ENCODE measurements around the gene ATXN7L2.
"Not testable (repeated sequence)": the region's sequence is repeated elsewhere in the genome, so short reads cannot be mapped to it uniquely, and the experiment has no call there.

Gene ATXN7L2, protein sequence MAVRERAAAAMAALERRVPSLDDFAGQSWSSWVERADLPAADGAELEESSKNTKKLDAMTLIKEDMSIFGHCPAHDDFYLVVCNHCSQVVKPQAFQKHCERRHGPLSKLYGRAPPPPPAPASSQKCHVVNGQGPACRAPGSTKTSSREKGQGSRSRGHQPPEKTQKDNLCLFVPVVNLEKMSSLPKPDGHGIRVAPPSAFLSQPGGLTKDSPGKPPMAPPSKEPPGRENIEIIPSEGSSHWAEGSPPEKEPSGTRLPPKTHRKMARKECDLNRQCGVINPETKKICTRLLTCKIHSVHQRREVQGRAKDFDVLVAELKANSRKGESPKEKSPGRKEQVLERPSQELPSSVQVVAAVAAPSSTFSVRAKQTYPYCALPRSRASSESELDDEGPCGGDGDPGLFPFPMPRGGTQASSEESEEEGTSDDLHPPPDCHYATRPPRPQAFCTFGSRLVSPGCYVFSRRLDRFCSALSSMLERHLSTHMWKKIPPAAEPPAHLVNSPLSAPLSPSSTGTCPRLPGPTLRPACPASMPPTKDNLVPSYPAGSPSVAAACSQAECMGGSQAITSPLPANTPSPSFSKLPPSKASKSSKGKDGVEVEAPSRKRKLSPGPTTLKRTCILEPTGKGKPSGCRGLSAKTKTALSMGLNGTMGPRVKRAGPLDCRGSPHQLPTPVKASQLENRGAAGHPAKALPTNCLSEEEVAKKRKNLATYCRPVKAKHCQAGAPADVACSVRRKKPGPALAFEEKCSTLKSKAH

DNA sequence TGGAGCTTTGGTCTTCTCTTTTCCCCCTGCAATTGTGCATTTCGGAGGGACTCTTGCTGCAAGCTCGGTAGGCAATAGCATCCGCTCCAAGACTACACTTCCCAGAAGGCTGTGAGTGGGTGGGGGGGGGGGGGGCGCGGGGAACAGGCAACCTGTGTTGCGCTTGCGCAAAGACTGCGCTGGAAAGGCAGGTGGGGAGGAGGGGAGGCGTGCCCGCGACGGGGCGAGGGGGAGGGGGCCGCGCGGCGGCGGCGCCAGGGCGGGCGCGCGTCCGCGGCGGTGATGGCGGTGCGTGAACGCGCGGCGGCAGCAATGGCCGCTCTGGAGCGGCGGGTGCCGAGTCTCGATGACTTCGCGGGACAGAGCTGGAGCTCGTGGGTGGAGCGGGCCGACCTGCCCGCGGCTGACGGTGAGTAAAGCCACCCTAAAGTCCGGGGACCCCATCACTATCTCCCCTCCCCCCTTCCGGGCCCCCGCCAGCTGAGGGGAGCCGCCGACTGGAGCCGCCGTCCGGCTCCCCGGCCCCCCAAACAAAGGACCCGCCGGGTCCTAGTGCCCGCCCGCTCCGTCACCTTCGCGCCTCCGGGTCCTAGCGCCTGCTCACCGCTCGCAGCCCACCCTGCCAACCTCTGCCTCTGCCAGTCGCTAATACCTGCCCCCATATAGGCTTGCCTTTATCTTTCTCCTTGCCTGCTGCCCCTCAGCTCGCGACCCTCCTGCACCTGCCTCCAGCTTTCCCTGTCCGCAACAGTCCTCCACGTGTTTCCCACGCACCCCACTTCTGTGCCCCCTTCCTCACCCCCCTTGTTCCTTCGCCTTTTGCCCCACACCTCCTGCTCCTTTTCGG, at the start of gene ATXN7L2:
Gene ATXN7L2 (plus strand): TSS at position 234 of the 847 bp plus-strand sequence. CDS start 49 bp downstream, at position 283.
- peak within 1 kb of the TSS; percentile 73 for H3K4me3 ChIP-seq (ENCODE audit: control insufficient read depth, low read depth, low read length)
- DNase-seq (ENCODE audit: low read depth): peak; percentile 86
- TF ChIP-seq, protein P1, sequence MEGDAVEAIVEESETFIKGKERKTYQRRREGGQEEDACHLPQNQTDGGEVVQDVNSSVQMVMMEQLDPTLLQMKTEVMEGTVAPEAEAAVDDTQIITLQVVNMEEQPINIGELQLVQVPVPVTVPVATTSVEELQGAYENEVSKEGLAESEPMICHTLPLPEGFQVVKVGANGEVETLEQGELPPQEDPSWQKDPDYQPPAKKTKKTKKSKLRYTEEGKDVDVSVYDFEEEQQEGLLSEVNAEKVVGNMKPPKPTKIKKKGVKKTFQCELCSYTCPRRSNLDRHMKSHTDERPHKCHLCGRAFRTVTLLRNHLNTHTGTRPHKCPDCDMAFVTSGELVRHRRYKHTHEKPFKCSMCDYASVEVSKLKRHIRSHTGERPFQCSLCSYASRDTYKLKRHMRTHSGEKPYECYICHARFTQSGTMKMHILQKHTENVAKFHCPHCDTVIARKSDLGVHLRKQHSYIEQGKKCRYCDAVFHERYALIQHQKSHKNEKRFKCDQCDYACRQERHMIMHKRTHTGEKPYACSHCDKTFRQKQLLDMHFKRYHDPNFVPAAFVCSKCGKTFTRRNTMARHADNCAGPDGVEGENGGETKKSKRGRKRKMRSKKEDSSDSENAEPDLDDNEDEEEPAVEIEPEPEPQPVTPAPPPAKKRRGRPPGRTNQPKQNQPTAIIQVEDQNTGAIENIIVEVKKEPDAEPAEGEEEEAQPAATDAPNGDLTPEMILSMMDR (conservative IDR thresholded peaks at IDR 0.05; ENCODE audit: control insufficient read depth, insufficient read depth, low read depth, low read length): no peak

DNA sequence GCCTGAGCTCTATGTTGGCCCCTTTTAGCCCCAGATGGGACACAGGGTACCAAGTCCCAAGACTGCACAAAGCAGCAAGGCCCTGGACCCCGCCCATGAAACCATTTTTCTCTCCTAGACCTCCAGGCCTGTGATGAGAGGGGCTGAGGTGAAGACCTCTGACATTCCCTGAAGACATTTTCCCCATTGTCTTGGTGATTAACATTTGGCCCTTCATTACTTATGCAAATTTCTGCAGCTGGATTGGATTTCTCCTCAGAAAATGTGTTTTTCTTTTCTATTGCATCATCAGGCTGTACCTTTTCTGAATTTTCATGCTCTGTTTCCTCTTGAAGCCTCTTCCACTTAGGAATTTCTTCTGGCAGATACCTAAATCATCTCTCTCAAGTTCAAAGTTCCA, 49.2 kb upstream of the ATXN7L2 start:
- TF ChIP-seq, protein P1 (conservative IDR thresholded peaks at IDR 0.05; ENCODE audit: control insufficient read depth, insufficient read depth, low read depth, low read length): no peak
- H3K4me3 ChIP-seq (ENCODE audit: control insufficient read depth, low read depth, low read length): no peak overlapping the region
- no peak for DNase-seq (ENCODE audit: low read depth)

DNA sequence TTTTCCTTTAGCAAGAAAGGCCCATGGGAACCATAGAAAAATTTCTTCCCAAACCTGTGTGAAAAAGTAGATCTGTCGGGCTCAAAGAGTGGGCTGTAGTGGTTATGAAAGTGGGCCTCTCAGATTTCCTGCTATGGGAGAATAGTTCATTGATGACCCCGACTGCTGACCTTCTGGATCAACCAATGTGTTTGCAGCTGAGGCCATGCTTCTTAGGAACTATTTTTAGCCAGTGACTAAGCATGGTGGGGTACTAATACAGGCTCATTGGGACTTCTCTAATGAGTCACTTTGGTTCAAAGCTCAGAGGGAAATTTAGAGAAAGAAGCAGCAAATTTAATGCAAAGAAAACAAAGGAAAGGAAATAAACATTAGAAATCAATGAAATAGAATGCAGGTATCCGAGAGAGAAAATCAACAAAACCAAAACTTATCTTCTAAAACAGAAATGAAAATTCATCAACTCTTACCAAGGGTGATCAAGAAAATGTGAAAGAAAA, 44.9 kb upstream of the ATXN7L2 start:
- TF ChIP-seq, protein P1 (conservative IDR thresholded peaks at IDR 0.05; ENCODE audit: control insufficient read depth, insufficient read depth, low read depth, low read length): no peak
- DNase-seq (ENCODE audit: low read depth): peak; percentile 99
- H3K4me3 ChIP-seq (ENCODE audit: control insufficient read depth, low read depth, low read length): no peak overlapping the region

DNA sequence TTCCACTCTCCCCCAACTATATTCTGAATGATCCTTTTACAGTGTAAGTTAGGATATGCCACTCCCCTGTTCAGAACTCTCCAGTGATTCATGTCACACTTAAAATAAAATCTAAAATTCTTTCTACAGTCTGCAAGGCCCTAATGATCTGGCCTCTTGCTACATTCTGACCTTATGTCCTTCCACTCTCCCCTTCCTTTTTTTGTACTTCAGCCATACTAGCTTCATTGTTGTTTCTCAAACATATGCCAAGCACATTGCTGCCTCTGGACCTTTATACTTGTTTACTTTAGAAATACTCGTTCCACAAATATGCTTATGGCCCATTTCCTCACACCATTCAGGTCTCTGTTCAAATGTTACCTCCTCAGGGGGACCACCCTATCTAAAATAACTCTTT, 42.6 kb upstream of the ATXN7L2 start:
- TF ChIP-seq, protein P1 (conservative IDR thresholded peaks at IDR 0.05; ENCODE audit: control insufficient read depth, insufficient read depth, low read depth, low read length): no peak
- peak; percentile 91 for DNase-seq (ENCODE audit: low read depth)
- H3K4me3 ChIP-seq (ENCODE audit: control insufficient read depth, low read depth, low read length): no peak overlapping the region

DNA sequence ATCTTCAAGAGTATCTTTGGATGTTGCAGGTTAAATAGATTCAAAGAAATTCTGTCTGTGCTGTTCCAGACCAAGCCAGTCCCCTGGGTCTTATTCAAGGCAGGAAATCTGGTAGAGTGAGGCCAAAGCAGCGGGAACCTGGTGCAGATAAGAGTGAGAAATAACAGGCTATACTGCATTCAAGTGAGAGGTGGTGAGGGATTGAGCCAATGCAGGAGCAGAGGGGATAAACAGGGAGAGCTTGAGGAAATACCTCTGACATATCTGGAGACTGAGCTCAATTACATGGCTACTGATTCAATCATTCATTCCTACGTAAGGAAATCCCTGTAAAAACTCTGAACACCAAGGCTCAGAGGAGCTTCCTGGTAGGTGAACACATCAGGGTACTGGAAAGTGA, 40.2 kb upstream of the ATXN7L2 start:
- no peak overlapping the region for H3K4me3 ChIP-seq (ENCODE audit: control insufficient read depth, low read depth, low read length)
- no peak for DNase-seq (ENCODE audit: low read depth)
- TF ChIP-seq, protein P1 (conservative IDR thresholded peaks at IDR 0.05; ENCODE audit: control insufficient read depth, insufficient read depth, low read depth, low read length): no peak

DNA sequence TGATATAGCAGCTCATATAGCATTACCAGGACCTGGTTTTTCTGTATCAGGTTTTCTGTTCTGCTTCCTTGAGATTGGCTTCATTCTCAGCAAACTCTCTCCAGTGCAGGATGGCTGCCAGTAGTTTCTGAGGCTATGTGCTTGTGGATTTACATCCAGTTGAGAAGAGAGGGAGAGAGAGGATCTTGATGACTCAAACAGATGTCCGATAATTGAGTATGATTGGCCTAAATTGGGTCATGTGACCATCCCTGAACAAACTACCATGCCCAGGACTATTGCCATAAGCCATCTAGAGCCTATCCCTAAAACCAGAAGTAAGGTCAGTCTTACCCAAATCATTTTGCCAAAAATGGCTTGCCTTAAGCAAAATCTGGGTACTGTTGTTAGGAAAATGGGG, 39.4 kb upstream of the ATXN7L2 start:
- TF ChIP-seq, protein P1 (conservative IDR thresholded peaks at IDR 0.05; ENCODE audit: control insufficient read depth, insufficient read depth, low read depth, low read length): no peak
- H3K4me3 ChIP-seq (ENCODE audit: control insufficient read depth, low read depth, low read length): no peak overlapping the region
- peak; percentile 36 for DNase-seq (ENCODE audit: low read depth)

DNA sequence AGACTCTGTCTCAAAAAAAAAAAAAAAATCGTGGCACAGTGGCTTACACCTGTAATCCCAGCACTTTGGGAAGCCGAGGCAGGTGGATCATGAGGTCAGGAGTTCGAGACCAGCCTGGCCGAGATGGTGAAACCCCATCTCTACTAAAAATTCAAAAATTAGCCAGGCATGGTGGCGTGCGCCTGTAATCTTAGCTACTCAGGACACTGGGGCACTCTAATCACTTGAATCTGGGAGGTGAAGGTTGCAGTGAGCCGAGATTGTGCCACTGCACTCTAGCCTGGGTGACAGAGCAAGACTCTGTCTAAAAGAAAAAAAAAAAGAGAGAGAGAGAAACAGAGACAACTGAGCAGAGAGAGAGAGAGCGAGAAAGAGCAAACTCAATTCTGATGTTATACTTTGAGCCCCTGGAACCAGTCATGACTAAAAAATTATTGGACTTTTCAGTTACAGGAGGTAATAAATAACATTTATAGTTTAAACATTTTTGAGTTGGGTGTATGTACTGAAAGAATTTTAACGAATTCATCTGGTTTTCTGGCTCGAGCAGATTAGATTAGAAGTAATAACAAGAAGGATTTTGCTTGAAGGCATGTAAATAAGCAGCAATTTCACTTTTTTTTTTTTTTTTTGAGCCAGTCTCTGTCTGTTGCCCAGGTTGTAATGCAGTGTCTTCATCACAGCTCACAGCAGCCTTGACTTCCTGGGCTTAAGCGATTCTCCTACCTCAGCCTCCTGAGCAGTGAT, 37.6 kb upstream of the ATXN7L2 start:
- H3K4me3 ChIP-seq (ENCODE audit: control insufficient read depth, low read depth, low read length); DNase-seq (ENCODE audit: low read depth): not testable (repeated sequence)

Data from fibroblast of mammary gland (primary cell).